ENCODE results near the gene TANC1.

- TF ChIP-seq, protein P1, sequence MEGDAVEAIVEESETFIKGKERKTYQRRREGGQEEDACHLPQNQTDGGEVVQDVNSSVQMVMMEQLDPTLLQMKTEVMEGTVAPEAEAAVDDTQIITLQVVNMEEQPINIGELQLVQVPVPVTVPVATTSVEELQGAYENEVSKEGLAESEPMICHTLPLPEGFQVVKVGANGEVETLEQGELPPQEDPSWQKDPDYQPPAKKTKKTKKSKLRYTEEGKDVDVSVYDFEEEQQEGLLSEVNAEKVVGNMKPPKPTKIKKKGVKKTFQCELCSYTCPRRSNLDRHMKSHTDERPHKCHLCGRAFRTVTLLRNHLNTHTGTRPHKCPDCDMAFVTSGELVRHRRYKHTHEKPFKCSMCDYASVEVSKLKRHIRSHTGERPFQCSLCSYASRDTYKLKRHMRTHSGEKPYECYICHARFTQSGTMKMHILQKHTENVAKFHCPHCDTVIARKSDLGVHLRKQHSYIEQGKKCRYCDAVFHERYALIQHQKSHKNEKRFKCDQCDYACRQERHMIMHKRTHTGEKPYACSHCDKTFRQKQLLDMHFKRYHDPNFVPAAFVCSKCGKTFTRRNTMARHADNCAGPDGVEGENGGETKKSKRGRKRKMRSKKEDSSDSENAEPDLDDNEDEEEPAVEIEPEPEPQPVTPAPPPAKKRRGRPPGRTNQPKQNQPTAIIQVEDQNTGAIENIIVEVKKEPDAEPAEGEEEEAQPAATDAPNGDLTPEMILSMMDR (conservative IDR thresholded peaks at IDR 0.05 in 1 of 2, IDR thresholded peaks at IDR 0.05 in 1 of 2; ENCODE audit: extremely low read depth in 1 of 2, insufficient read depth in 1 of 2, low read depth in 1 of 2, low read length in 2 of 2), result no peak
- no peak for TF ChIP-seq EZH2 (IDR thresholded peaks at IDR 0.05; ENCODE audit: borderline replicate concordance, low read length)
Observed at GRCh38 chr2:159109517-159109916, 141.1 kb downstream of the TANC1 start.
